GM21390 (cell line): ENCODE measurements around the gene CEMIP2.

Experiments
- ATAC-seq: cut with Tn5 transposase; IDR thresholded peaks from one replicate; pipeline ENCODE4 v1.9.1; 2021; ENCODE audit not compliant: unreplicated experiment

CEMIP2 gene

GRCh38 chr9:71770170-71770569, 1.9 kb upstream of the CEMIP2 start:
- ATAC-seq: no peak

GRCh38 chr9:71769175-71770161, 1.2 kb upstream of the CEMIP2 start:
- peak; percentile 38 for ATAC-seq

- no peak for ATAC-seq
These were observed 464 bp downstream of the CEMIP2 start for GRCh38 chr9:71767776-71768321.

DNA sequence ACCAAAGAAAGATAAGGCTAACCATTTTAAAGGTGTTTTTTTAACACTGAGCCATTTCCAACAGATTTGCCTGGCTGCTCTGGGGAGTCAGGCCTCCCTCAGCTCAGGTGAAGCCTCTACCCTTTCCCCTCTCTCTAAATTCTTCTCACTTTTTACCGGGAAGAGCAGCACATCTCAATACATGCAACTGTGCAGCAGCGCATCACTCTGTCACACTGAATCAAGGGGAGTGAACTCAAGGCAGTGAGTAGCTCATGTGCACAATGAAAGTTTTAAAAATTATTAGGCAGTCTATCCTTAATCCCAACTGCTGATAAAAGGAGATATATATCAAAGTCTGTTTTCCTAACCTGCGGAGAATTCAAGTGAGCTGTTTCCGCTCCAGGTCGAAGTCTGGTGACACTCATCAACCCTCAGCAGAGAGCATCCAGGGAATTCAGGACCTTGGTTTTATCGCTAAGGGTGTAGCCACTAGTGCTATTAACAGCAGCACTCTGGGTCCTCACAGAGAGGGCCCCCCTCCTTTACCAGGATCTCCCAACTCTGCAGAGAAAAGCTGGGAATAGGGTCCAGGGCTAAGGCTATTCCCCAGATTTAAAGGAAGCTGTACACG, 1.0 kb downstream of the CEMIP2 start:
- no peak for ATAC-seq

DNA sequence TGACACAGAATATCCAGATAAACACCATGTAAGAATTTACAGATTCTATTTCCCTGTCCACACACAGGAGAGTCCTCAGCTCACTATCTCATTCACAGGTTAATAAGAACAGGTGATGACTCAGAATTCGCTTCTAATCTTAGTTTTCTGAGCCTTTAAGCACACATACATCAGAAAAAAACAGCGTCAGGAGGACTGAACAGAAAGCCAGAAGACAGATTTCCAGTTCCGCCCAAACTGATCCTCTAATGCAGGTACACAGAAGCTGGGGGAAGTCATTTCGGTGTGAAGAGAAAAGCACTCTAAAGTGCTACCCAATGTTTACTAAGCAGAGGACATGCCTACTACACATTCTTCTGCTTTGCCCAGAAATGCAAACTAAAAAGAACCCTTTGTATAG, 1.6 kb downstream of the CEMIP2 start:
- ATAC-seq: peak; percentile 25

GRCh38 chr9:71765693-71766092, 2.6 kb downstream of the CEMIP2 start:
- no peak for ATAC-seq

GRCh38 chr9:71764891-71765290, 3.4 kb downstream of the CEMIP2 start:
- ATAC-seq: no peak

GRCh38 chr9:71764463-71764862, 3.9 kb downstream of the CEMIP2 start:
- no peak for ATAC-seq

GRCh38 chr9:71763832-71764231, 4.5 kb downstream of the CEMIP2 start:
- ATAC-seq: no peak

DNA sequence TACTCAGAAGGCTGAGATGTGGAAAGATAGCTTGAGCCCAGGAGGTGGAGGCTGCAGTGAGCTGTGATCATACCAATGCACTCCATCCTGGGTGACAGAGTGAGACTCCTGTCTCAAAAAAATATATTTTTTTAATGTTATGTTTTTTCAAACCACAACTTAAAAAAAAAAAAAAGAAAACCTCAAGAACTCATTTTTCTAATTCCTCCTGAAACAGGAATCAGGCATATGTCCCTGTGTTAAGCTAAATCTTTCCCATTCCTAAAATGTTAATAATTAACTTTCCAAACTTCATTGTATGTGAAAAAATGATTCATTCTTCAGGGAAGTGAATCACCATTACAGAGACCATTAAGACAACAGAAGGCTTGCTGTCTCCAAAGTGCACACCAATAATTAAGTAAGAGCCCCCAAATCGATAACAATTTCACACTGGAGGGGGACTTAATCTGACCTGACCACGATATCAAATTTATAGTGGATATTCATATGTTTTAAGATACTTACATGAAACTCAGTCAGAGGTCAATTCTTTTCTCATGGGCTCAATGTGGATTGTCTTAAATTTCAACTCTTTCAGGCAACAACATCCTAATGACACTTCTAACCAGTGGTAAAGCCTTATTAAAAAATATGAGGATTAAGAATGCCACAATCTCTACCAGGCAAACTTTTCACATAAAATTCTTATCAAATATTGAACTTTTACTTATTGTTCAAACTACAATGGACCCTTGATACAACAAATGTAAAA, 5.2 kb downstream of the CEMIP2 start:
- ATAC-seq: no peak

DNA sequence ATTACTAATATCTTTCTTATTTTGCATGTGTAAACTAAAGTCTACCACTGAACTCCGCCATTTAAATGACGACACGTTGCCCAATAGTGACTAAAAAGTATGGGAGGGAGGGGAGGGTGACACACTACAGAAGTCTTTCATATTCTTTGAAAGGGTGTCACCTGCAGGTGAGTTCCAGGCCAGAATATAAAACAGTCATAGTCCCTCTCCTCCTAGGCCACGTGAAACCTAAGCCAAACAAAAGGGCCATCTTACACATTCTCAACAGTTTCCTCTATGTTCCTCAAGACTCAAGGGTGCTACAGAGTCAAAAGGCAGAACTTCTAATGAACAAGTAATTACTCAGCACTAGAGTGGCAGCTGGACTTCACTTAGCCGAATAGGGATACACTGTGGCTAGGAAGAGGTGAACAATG, 6.4 kb downstream of the CEMIP2 start:
- ATAC-seq: no peak

- ATAC-seq: no peak
These were observed 7.4 kb downstream of the CEMIP2 start for GRCh38 chr9:71760901-71761300.

GRCh38 chr9:71758785-71759184, 9.5 kb downstream of the CEMIP2 start:
- no peak for ATAC-seq

DNA sequence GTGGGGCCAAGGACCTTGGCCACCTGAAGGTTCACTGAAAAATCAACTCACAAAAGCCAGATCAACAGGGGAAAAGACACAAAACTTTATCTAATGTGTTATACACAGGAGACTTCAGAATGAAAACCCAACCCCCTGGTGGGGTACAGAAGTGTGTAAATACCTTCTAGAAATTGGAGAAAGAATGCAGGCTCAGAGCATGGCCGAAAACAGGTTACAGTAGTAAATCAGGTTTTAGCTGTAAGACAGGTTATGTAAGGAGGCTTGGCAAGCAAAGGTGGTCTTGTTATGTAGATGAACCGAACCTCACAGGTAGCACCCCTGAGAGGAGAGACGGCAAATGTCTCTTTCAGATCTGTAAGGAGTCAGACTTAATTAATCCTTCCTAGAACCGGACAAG, 10.0 kb downstream of the CEMIP2 start:
- no peak for ATAC-seq

GRCh38 chr9:71756753-71757152, 11.6 kb downstream of the CEMIP2 start:
- ATAC-seq: no peak

GRCh38 chr9:71755869-71756268, 12.4 kb downstream of the CEMIP2 start:
- no peak for ATAC-seq

DNA sequence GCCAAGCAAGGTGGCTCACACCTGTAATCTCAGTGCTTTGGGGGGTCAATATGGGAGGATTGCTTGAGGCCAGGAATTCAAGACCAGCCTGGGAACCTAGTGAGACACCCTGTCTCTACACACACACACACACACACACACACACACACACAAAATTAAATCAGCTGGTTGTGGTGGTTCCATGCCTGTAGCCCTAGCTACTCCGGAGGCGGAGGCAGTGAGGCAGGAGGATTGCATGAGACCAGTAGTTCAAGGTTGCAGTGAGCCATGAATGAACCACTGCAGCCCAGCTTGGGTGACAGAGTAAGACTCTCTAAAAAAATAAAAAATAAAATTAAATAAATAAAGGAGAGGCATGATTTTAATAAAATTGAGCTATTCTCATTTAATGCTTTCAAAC, 13.1 kb downstream of the CEMIP2 start:
- ATAC-seq: no peak

DNA sequence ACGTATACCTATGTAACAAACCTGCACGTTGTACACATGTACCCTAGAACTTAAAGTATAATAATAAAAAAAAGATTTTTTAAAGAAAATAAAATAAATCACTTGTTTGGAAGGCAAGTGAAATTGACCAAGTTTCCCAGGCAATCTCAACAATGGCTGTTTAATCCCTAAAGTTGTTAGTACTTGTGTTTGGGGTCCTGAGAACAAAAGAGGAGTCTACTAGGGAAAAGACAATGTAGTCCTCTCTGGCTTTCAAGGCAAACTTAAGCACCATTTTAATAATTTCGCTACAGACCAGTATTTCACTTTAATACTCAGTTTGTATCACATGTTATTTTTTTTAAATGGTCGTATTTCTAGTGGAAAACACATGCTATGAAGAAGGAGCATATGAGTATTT, 14.2 kb downstream of the CEMIP2 start:
- ATAC-seq: no peak

GRCh38 chr9:71752928-71753327, 15.4 kb downstream of the CEMIP2 start:
- no peak for ATAC-seq

- ATAC-seq: no peak
These were observed 16.0 kb downstream of the CEMIP2 start for GRCh38 chr9:71752352-71752751.

DNA sequence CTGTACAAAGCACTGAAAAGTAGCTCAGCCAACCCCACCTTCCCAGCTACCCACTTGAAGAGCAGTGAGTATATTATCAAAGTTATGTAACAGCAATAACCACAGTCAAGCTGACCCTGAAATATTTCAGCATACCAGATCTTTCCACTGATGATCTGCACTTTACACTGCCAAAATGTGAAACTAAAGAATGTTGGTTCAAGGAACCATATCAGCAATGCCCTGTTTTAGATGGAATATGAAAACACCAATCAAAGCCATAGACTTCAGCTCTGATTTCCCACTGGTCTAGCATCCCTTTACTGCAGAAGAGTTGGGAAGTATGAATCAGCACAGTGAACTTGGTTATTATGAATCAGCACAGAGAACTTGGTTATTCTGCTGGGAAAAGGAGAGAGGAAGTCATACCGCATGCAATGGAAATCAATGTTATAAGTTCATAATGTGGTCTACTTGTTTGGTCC, 20.0 kb downstream of the CEMIP2 start:
- ATAC-seq: no peak
